ENCODE measurements around the gene DPP9. TPM values are rescaled to one million over a fixed set of nuclear protein-coding genes. Genes with fewer than 3 reads are reported as not detected.

DPP9 gene
- total RNA-seq, 4 donors from 2014 or later = 35.0 to 82.1 (median 42.0) TPM

- TF ChIP-seq POLR2AphosphoS5 (IDR thresholded peaks at IDR 0.05) = no peak
- peak in 3 of 4 experiments; percentile 36 to 54 (median 39) for TF ChIP-seq CTCF (IDR thresholded peaks at IDR 0.05)
- no peak for TF ChIP-seq EP300 (IDR thresholded peaks at IDR 0.05)
- peak; percentile 51 for ATAC-seq
- Histone ChIP-seq H3K27ac (peak overlapping the region in 2 of 4 donors; percentile 24 to 25), H3K9me3 (no peaks in the 10 kb centered on the region), H3K36me3 (peaks cover 0 to 75% of the 10 kb centered on the region in 2 donors), H3K27me3 (no peaks in the 10 kb centered on the region), H3K4me3 (no peak overlapping the region), H3K4me1 (no peaks in the 10 kb centered on the region)
- WGBS, 2 donors (ENCODE audit: low coverage in 1 of 2) = 71 to 100% methylated on average over 2 to 7 of the region's 17 CpGs
Measured at GRCh38 chr19:4676955-4677731, 46.5 kb downstream of the DPP9 start.

GRCh38 chr19:4675346-4675745 is 48.3 kb downstream of the DPP9 start:
- TF ChIP-seq POLR2A (IDR thresholded peaks at IDR 0.05) (no peak), EP300 (IDR thresholded peaks at IDR 0.05) (no peak), CTCF (IDR thresholded peaks at IDR 0.05) (no peak), POLR2AphosphoS5 (IDR thresholded peaks at IDR 0.05) (no peak)
- Histone ChIP-seq H3K27me3 (no peaks in the 10 kb centered on the region), H3K36me3 (peaks cover 0 to 57% of the 10 kb centered on the region in 2 donors), H3K9me3 (no peaks in the 10 kb centered on the region), H3K27ac (no peak overlapping the region), H3K4me1 (peaks cover 0 to 7% (median 4%) of the 10 kb centered on the region in 3 donors), H3K4me3 (no peak overlapping the region)
- WGBS, 2 donors (ENCODE audit: low coverage in 1 of 2) = 100% methylated on average over 1 to 4 of the region's 16 CpGs
- no peak for ATAC-seq

- H3K36me3 ChIP-seq = peaks cover 0 to 42% of the 10 kb centered on the region in 2 donors
- no peaks in the 10 kb centered on the region for H3K27me3 ChIP-seq
- no peak for ATAC-seq
- peaks cover 0 to 18% (median 11%) of the 10 kb centered on the region in 3 donors for H3K4me1 ChIP-seq
- no peak overlapping the region for H3K27ac ChIP-seq
- H3K9me3 ChIP-seq = no peaks in the 10 kb centered on the region
- WGBS, 2 donors (ENCODE audit: low coverage in 1 of 2) = 95 to 97% methylated on average over 4 of the region's 4 CpGs
- TF ChIP-seq POLR2AphosphoS5 (IDR thresholded peaks at IDR 0.05) = no peak
- TF ChIP-seq CTCF (IDR thresholded peaks at IDR 0.05) = no peak
- no peak for TF ChIP-seq POLR2A (IDR thresholded peaks at IDR 0.05)
- H3K4me3 ChIP-seq = no peak overlapping the region
Measured at GRCh38 chr19:4673726-4674125, 49.9 kb downstream of the DPP9 start.

- TF ChIP-seq EP300 (IDR thresholded peaks at IDR 0.05) (no peak), POLR2A (IDR thresholded peaks at IDR 0.05) (no peak), POLR2AphosphoS5 (IDR thresholded peaks at IDR 0.05) (no peak)
Measured at GRCh38 chr19:4673216-4673615, 50.4 kb downstream of the DPP9 start.

GRCh38 chr19:4671185-4671851 is 52.3 kb downstream of the DPP9 start:
- no peaks in the 10 kb centered on the region for H3K9me3 ChIP-seq
- ATAC-seq = no peak
- H3K27ac ChIP-seq = peak overlapping the region in 3 of 4 donors; percentile 74 to 85 (median 79)
- peaks cover 0 to 42% of the 10 kb centered on the region in 2 donors for H3K36me3 ChIP-seq
- no peak for TF ChIP-seq POLR2AphosphoS5 (IDR thresholded peaks at IDR 0.05)
- TF ChIP-seq EP300 (IDR thresholded peaks at IDR 0.05) = no peak
- no peak for TF ChIP-seq CTCF (IDR thresholded peaks at IDR 0.05)
- no peak for TF ChIP-seq POLR2A (IDR thresholded peaks at IDR 0.05)
- peaks cover 0 to 30% (median 11%) of the 10 kb centered on the region in 3 donors for H3K4me1 ChIP-seq
- no peaks in the 10 kb centered on the region for H3K27me3 ChIP-seq
- 40 to 50% methylated on average over 6 to 9 of the region's 10 CpGs for WGBS, 2 donors (ENCODE audit: low coverage in 1 of 2)
- H3K4me3 ChIP-seq = no peak overlapping the region

More at GRCh38 chr19:4673216-4673615, 50.4 kb downstream of the DPP9 start:
- WGBS, 2 donors (ENCODE audit: low coverage in 1 of 2) = 75 to 84% methylated on average over 3 of the region's 4 CpGs
- no peak overlapping the region for H3K27ac ChIP-seq
- H3K4me1 ChIP-seq = peaks cover 0 to 23% (median 11%) of the 10 kb centered on the region in 3 donors
- H3K9me3 ChIP-seq = no peaks in the 10 kb centered on the region
- peaks cover 0 to 42% of the 10 kb centered on the region in 2 donors for H3K36me3 ChIP-seq
- no peak overlapping the region for H3K4me3 ChIP-seq
- no peak for ATAC-seq
- no peaks in the 10 kb centered on the region for H3K27me3 ChIP-seq

Data from gastroesophageal sphincter (tissue), 4 donors.